HepG2 (cell line): ENCODE data around the gene TUBA4A. TPM values are rescaled to one million over a fixed set of nuclear protein-coding genes. Genes with fewer than 3 reads are reported as not detected.

Source experiments
- ASH2L ChIP-seq: fragments of 300-600, 200-600 bp; sonication (generic); IDR thresholded peaks from 2 replicates; pipeline ENCODE4 v1.7.0; 2017; ENCODE audit warnings: low read depth, mild to moderate bottlenecking, moderate library complexity, mixed read lengths, low read length; ENCODE audit not compliant: insufficient read length
- BORCS8-MEF2B ChIP-seq: sonication (generic); formaldehyde crosslinking; IDR thresholded peaks from 2 replicates; pipeline ENCODE4 v1.8.0; 2022; ENCODE audit warnings: mild to moderate bottlenecking, missing genetic modification reagents
- CBX2 ChIP-seq, 2 experiments: fragments of 200-600 bp in 1 of 2; sonication (generic); formaldehyde crosslinking in 1 of 2; IDR thresholded peaks; 2 replicates each; pipeline versions ENCODE4 v1.7.0 to v1.8.1; 2018 to 2022; ENCODE audit warnings: low read depth in 2 of 2, low read length in 1 of 2, mild to moderate bottlenecking in 1 of 2, missing genetic modification reagents in 1 of 2
- DNMT1 ChIP-seq: sonication (generic); formaldehyde crosslinking; IDR thresholded peaks from 2 replicates; pipeline ENCODE4 v1.5.1; 2020; ENCODE audit warnings: mild to moderate bottlenecking, missing genetic modification reagents
- HOXA9 ChIP-seq: sonication (generic); formaldehyde crosslinking; IDR thresholded peaks from 2 replicates; pipeline ENCODE4 v1.8.1; 2022; ENCODE audit warnings: missing genetic modification reagents, mild to moderate bottlenecking, moderate library complexity, borderline replicate concordance
- PATZ1 ChIP-seq: sonication (generic); formaldehyde crosslinking; IDR thresholded peaks from 2 replicates; pipeline ENCODE4 v1.4.0; 2020; ENCODE audit warnings: missing genetic modification reagents
- RFX1 ChIP-seq: fragments of 450-650 bp; IDR thresholded peaks from 2 replicates; pipeline ENCODE4 v1.6.1; 2017
- SP5 ChIP-seq: IDR thresholded peaks from 2 replicates; pipeline ENCODE4 v1.6.1; 2016; ENCODE audit warnings: low read depth, borderline replicate concordance
- STAT6 ChIP-seq: sonication (generic); formaldehyde crosslinking; IDR thresholded peaks from 2 replicates; pipeline ENCODE4 v1.4.0; 2020; ENCODE audit warnings: missing genetic modification reagents, mild to moderate bottlenecking, borderline replicate concordance
- YEATS4 ChIP-seq: sonication (generic); formaldehyde crosslinking; IDR thresholded peaks from 2 replicates; pipeline ENCODE4 v1.4.0; 2020; ENCODE audit warnings: missing genetic modification reagents, borderline replicate concordance
- ZFP1 ChIP-seq: IDR thresholded peaks from 2 replicates; pipeline ENCODE4 v1.6.1; 2016
- ZMYM4 ChIP-seq: sonication (generic); formaldehyde crosslinking; IDR thresholded peaks from 2 replicates; pipeline ENCODE4 v1.8.1; 2023; ENCODE audit warnings: mild to moderate bottlenecking, missing genetic modification reagents
- ZNF124 ChIP-seq: sonication (generic); formaldehyde crosslinking; IDR thresholded peaks from 2 replicates; pipeline ENCODE4 v1.4.0; 2020; ENCODE audit warnings: missing genetic modification reagents
- ZNF253 ChIP-seq: sonication (generic); formaldehyde crosslinking; IDR thresholded peaks from 2 replicates; pipeline ENCODE4 v1.8.0; 2022; ENCODE audit warnings: mild to moderate bottlenecking, missing genetic modification reagents, borderline replicate concordance
- ZNF317 ChIP-seq: sonication (generic); formaldehyde crosslinking; IDR thresholded peaks from 2 replicates; pipeline ENCODE4 v1.5.0; 2020; ENCODE audit warnings: mild to moderate bottlenecking, missing genetic modification reagents
- polyA plus RNA-seq, 8 experiments: library from polyadenylated mRNA; depleted of rRNA in 3 of 8; stranded (reverse) in 7 of 8; unstranded in 1 of 8; fragments of >200 nt; fragmentation: Illumina TruSeq in 4 of 8; extraction: Trizol in 4 of 8; gene quantifications; 2 replicates each; pipeline versions ENCODE4 v1.2.1 to v1.2.3, GENCODE V29; 2011 to 2016; ENCODE audit warnings: low read depth in 4 of 8, missing spikeins in 1 of 8, mixed read lengths in 1 of 8; ENCODE audit not compliant: insufficient read depth in 1 of 8
- total RNA-seq, 5 experiments: library from RNA; depleted of rRNA; stranded (reverse); fragments of >200 nt; fragmentation: Illumina TruSeq; extraction: Trizol; gene quantifications; 2 replicates each; pipeline ENCODE4 v1.2.3, GENCODE V29; 2016; ENCODE audit warnings: low read depth in 1 of 5
- TF ChIP-seq, protein P1 (sequence below): sonication (generic); formaldehyde crosslinking; IDR thresholded peaks from 2 replicates; pipeline ENCODE4 v1.5.1; 2020; ENCODE audit warnings: missing genetic modification reagents, mild to moderate bottlenecking, borderline replicate concordance
- TF ChIP-seq, protein P2 (sequence below): IDR thresholded peaks from 2 replicates; pipeline ENCODE4 v1.6.1; 2016; ENCODE audit warnings: control low read depth
- TF ChIP-seq, protein P3 (sequence below): IDR thresholded peaks from 2 replicates; pipeline ENCODE4 v1.6.1; 2012; ENCODE audit warnings: inconsistent platforms
- TF ChIP-seq, protein P4 (sequence below): sonication (generic); formaldehyde crosslinking; IDR thresholded peaks from 2 replicates; pipeline ENCODE4 v1.4.0; 2020; ENCODE audit warnings: missing genetic modification reagents, low read depth, mild to moderate bottlenecking, borderline replicate concordance
- TF ChIP-seq, protein P5 (sequence below): sonication (generic); formaldehyde crosslinking; IDR thresholded peaks from 2 replicates; pipeline ENCODE4 v1.8.1; 2023; ENCODE audit warnings: mild to moderate bottlenecking, missing genetic modification reagents, borderline replicate concordance

The TUBA4A gene
- total and polyA plus RNA-seq, 2 of the 13 experiments (the other 11 are each of a cell fraction or from before 2014, with no cell fraction given) = 1.3 to 12.7 TPM

DNA sequence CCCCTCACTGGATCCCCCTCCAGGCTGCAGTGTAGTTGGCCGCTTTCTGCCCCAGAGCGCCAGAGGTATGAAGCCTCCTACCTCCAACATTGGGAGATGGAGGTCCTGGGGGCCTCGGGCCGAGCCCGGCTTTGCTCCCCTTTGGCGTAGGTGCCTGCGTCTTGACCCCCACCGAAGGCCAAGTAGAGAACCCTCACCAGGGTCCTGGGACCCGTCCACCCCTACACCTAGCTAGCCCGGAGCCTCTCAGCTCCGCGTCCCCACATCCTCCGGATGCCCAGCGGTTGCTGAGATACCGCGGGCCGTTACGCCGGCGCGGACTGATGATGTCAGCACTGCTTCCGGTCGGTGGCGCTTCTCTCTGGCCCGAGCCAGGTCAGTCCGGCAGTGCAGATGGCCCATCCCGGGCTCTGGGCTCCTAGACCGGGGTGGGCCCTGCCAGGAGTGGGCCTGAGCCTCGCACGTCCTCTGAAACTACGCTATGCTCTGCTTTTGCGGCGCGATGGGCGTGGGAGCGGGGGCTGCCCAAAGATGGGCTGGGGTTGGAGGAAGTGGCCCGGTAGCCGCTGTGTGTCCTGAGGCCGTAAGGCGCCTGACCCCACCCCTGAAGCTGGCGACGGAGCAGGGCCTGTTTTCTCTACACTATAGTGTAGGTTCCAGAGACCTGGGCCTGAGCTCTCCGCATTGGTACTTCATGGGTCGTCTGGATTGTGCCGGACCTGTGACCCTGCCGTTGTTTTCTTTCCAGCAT, 8.4 kb downstream of the TUBA4A start, which contains the start of the genes GLB1L and STK16 (continued):
- TF ChIP-seq, protein P1, sequence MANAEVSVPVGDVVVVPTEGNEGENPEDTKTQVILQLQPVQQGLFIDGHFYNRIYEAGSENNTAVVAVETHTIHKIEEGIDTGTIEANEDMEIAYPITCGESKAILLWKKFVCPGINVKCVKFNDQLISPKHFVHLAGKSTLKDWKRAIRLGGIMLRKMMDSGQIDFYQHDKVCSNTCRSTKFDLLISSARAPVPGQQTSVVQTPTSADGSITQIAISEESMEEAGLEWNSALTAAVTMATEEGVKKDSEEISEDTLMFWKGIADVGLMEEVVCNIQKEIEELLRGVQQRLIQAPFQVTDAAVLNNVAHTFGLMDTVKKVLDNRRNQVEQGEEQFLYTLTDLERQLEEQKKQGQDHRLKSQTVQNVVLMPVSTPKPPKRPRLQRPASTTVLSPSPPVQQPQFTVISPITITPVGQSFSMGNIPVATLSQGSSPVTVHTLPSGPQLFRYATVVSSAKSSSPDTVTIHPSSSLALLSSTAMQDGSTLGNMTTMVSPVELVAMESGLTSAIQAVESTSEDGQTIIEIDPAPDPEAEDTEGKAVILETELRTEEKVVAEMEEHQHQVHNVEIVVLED = peak; percentile 93
- peak; percentile 81 for TF ChIP-seq RFX1
- peak; percentile 93 for TF ChIP-seq ZNF124
- TF ChIP-seq, protein P2, sequence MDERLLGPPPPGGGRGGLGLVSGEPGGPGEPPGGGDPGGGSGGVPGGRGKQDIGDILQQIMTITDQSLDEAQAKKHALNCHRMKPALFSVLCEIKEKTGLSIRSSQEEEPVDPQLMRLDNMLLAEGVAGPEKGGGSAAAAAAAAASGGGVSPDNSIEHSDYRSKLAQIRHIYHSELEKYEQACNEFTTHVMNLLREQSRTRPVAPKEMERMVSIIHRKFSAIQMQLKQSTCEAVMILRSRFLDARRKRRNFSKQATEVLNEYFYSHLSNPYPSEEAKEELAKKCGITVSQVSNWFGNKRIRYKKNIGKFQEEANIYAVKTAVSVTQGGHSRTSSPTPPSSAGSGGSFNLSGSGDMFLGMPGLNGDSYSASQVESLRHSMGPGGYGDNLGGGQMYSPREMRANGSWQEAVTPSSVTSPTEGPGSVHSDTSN (CRISPR knock-in tag) = no peak
- 0 out of 2 replicates have a peak, but pooled peaks have one; percentile 60 for TF ChIP-seq SP5 (CRISPR knock-in tag)
- TF ChIP-seq DNMT1 (CRISPR knock-in tag) = peak; percentile 75; the same call in 1 of the 2 replicates
- peak; percentile 71; the same call in 1 of the 2 replicates for TF ChIP-seq ZFP1 (CRISPR knock-in tag)
- no peak for TF ChIP-seq ZNF253 (CRISPR knock-in tag)
- TF ChIP-seq, protein P3, sequence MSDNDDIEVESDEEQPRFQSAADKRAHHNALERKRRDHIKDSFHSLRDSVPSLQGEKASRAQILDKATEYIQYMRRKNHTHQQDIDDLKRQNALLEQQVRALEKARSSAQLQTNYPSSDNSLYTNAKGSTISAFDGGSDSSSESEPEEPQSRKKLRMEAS = peak; percentile 76
- TF ChIP-seq HOXA9 = no peak
- TF ChIP-seq PATZ1 = peak; percentile 82
- TF ChIP-seq, protein P4, sequence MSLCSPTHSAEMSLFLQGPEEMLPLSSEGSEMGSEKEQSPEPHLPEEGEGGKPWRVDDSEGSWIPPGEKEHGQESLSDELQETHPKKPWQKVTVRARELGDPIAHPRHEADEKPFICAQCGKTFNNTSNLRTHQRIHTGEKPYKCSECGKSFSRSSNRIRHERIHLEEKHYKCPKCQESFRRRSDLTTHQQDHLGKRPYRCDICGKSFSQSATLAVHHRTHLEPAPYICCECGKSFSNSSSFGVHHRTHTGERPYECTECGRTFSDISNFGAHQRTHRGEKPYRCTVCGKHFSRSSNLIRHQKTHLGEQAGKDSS (CRISPR knock-in tag) = peak; percentile 86; the same call in 1 of the 2 replicates
- no peak for TF ChIP-seq CBX2 (IDR thresholded peaks at IDR 0.05; ENCODE audit: low read depth, low read length)
- peak; percentile 90; the same call in 1 of the 2 replicates for TF ChIP-seq CBX2 (CRISPR knock-in tag; IDR thresholded peaks at IDR 0.05; ENCODE audit: low read depth)
- TF ChIP-seq ASH2L = peak; percentile 95
- TF ChIP-seq ZNF317 (CRISPR knock-in tag) = peak; percentile 68; the same call in 1 of the 2 replicates
- TF ChIP-seq YEATS4 (CRISPR knock-in tag) = peak; percentile 95
- no peak for TF ChIP-seq STAT6 (CRISPR knock-in tag)
- peak; percentile 90 for TF ChIP-seq ZMYM4 (CRISPR knock-in tag)
- peak; percentile 97 for TF ChIP-seq BORCS8-MEF2B (CRISPR knock-in tag)
- TF ChIP-seq, protein P5, sequence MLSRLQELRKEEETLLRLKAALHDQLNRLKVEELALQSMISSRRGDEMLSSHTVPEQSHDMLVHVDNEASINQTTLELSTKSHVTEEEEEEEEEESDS (CRISPR knock-in tag) = no peak
